Endothelial cell (in vitro differentiated cells): ENCODE data around the gene RIMBP2. TPM values are rescaled to one million over a fixed set of nuclear protein-coding genes. Genes with fewer than 3 reads are reported as not detected.

Source experiments
- DNase-seq: peaks from one replicate; pipeline ENCODE4 v3.0.0; 2021; ENCODE audit warnings: low spot score
- H3K27ac Mint-ChIP-seq: one replicate; pipeline ENCODE4 v1.8.0; 2021; ENCODE audit warnings: mixed read lengths, inconsistent platforms; ENCODE audit not compliant: unreplicated experiment
- H3K27me3 Mint-ChIP-seq: one replicate; pipeline ENCODE4 v1.8.0; 2021; ENCODE audit warnings: mild to moderate bottlenecking, moderate library complexity, mixed read lengths, inconsistent platforms; ENCODE audit not compliant: unreplicated experiment
- H3K36me3 Mint-ChIP-seq: one replicate; pipeline ENCODE4 v1.8.0; 2021; ENCODE audit warnings: mild to moderate bottlenecking, low read depth, mixed read lengths, inconsistent platforms; ENCODE audit not compliant: unreplicated experiment
- H3K4me1 Mint-ChIP-seq: one replicate; pipeline ENCODE4 v1.8.0; 2021; ENCODE audit warnings: mild to moderate bottlenecking, mixed read lengths, inconsistent platforms; ENCODE audit not compliant: unreplicated experiment
- H3K4me3 Mint-ChIP-seq: one replicate; pipeline ENCODE4 v1.8.0; 2021; ENCODE audit warnings: mild to moderate bottlenecking, mixed read lengths, inconsistent platforms; ENCODE audit not compliant: unreplicated experiment
- H3K9me3 Mint-ChIP-seq: one replicate; pipeline ENCODE4 v1.8.0; 2021; ENCODE audit warnings: mixed read lengths, inconsistent platforms; ENCODE audit not compliant: unreplicated experiment
- total RNA-seq: library from RNA; stranded (reverse); fragmentation: NEBNext Ultra II Directional; extraction: Animal tissue kit (Norgen Biotek cat#: 25700); gene quantifications from one replicate; pipeline ENCODE4 v1.2.1, GENCODE V29; 2021; ENCODE audit not compliant: unreplicated experiment
- TF ChIP-seq, protein P1 (sequence below): fragments of 200-600 bp; sonication (generic); IDR thresholded peaks from one replicate; pipeline ENCODE4 v1.5.0; 2021; ENCODE audit warnings: antibody characterized with exemption; ENCODE audit not compliant: unreplicated experiment

The RIMBP2 gene
- total RNA-seq, 1 donor from 2014 or later = 1.4 TPM

DNA sequence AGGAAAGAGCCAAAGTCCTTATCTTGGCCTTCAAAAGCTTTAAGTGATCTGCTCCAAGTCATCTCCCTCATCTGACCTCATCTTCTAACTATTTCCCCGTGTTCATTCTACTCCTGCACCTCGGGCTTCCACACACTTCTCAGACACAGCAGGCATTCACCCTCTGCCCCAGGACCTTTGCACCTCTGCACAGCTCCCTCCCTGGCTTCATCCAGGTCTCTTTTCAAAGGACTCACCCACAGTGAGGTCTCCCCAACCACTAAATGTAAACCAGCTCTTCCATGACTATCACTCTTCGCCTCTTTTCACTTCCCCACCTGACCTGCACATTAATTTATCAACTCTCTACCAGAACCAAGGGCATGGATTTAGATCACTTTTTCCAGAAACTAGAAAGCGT, 216.6 kb downstream of the RIMBP2 start:
- Mint-ChIP-seq H3K36me3 (peaks cover 8% of the 10 kb centered on the region), H3K4me3 (no peak overlapping the region), H3K27ac (no peak overlapping the region), H3K9me3 (peaks cover 38% of the 10 kb centered on the region), H3K4me1 (no peaks in the 10 kb centered on the region), H3K27me3 (peaks cover 11% of the 10 kb centered on the region)
- TF ChIP-seq, protein P1, sequence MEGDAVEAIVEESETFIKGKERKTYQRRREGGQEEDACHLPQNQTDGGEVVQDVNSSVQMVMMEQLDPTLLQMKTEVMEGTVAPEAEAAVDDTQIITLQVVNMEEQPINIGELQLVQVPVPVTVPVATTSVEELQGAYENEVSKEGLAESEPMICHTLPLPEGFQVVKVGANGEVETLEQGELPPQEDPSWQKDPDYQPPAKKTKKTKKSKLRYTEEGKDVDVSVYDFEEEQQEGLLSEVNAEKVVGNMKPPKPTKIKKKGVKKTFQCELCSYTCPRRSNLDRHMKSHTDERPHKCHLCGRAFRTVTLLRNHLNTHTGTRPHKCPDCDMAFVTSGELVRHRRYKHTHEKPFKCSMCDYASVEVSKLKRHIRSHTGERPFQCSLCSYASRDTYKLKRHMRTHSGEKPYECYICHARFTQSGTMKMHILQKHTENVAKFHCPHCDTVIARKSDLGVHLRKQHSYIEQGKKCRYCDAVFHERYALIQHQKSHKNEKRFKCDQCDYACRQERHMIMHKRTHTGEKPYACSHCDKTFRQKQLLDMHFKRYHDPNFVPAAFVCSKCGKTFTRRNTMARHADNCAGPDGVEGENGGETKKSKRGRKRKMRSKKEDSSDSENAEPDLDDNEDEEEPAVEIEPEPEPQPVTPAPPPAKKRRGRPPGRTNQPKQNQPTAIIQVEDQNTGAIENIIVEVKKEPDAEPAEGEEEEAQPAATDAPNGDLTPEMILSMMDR = no peak
- DNase-seq = no peak

DNA sequence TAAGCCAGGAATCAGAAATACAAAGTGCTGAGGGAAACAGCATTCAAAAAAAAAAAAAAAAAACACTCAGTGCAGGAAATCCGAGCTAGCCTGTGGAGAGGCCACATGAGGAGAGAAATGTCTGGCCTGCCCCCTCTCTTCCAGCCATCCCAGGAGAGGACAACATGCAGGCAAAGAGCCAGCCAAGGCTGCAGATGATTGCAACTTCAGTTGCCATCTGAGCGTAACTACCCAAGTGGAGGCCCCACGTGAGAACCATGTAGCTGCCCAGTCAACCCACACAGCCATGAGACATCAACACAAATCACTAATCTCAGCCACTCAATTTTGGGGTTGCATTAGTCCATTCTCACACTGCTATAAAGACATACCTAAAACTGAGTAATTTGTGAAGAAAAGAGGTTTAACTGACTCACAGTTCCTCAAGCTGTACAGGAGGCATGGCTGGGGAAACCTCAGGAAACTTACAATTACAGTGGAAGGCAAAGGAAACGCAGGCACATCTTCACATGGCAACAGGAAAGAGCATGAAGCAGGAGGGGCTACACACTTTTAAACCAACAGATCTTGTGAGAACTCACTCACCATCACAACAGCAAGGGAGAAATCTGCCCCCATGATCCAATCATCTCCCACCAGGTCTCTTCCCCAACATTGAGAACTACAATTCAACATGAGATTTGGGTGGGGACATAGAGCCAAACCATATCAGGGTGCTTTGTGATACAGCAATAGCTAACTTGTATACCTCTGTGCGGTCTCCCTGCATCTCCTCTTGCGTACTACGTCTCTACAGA, 217.3 kb downstream of the RIMBP2 start:
- TF ChIP-seq, protein P1 = no peak
- H3K4me3 Mint-ChIP-seq = no peak overlapping the region
- no peaks in the 10 kb centered on the region for H3K4me1 Mint-ChIP-seq
- no peak overlapping the region for H3K27ac Mint-ChIP-seq
- peaks cover 38% of the 10 kb centered on the region for H3K9me3 Mint-ChIP-seq
- peaks cover 10% of the 10 kb centered on the region for H3K27me3 Mint-ChIP-seq
- peaks cover 8% of the 10 kb centered on the region for H3K36me3 Mint-ChIP-seq
- DNase-seq = no peak

DNA sequence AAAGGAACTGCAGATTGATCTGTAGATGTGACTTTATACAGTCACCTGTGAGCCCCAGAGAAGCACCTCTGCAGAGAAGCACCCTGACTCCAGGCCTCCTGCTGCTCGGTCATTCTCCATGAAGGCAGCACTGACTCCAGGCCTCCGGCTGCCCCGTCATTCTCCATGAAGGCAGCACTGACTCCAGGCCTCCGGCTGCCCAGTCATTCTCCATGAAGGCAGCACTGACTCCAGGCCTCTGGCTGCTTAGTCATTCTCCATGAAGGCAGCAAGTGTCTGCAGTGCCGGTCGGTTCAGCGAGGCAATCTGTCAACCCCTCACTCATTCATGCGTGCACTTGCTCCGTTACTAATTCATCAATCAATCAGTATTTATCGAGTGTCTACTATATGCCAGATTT, 218.1 kb downstream of the RIMBP2 start:
- H3K27me3 Mint-ChIP-seq = peaks cover 10% of the 10 kb centered on the region
- H3K4me3 Mint-ChIP-seq = no peak overlapping the region
- peaks cover 8% of the 10 kb centered on the region for H3K36me3 Mint-ChIP-seq
- no peak overlapping the region for H3K27ac Mint-ChIP-seq
- no peaks in the 10 kb centered on the region for H3K4me1 Mint-ChIP-seq
- no peak for DNase-seq
- H3K9me3 Mint-ChIP-seq = peaks cover 38% of the 10 kb centered on the region
- TF ChIP-seq, protein P1 = no peak

DNA sequence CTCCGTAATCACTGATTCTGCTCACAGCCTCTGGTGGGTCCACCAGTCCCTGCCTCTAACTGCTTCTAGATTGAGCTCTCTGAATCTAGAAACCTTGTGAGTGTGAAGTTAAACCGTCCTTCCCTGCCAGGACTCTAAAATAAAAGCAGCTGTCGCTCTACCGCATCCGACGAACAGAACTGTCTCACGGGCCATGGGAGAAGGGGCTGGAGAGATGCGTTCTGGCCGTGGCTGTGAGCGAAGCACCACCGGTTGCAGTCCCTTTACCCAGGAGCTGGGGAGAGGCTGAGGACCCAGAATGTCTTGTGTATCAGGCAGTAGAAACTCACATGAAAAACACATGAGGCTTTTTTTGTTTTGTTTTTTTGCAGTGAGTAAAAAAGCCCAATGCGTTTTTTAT, 218.8 kb downstream of the RIMBP2 start:
- no peaks in the 10 kb centered on the region for H3K4me1 Mint-ChIP-seq
- H3K27me3 Mint-ChIP-seq = peaks cover 8% of the 10 kb centered on the region
- H3K36me3 Mint-ChIP-seq = peaks cover 8% of the 10 kb centered on the region
- peaks cover 32% of the 10 kb centered on the region for H3K9me3 Mint-ChIP-seq
- H3K4me3 Mint-ChIP-seq = no peak overlapping the region
- no peak overlapping the region for H3K27ac Mint-ChIP-seq
- TF ChIP-seq, protein P1 = no peak
- DNase-seq = no peak

DNA sequence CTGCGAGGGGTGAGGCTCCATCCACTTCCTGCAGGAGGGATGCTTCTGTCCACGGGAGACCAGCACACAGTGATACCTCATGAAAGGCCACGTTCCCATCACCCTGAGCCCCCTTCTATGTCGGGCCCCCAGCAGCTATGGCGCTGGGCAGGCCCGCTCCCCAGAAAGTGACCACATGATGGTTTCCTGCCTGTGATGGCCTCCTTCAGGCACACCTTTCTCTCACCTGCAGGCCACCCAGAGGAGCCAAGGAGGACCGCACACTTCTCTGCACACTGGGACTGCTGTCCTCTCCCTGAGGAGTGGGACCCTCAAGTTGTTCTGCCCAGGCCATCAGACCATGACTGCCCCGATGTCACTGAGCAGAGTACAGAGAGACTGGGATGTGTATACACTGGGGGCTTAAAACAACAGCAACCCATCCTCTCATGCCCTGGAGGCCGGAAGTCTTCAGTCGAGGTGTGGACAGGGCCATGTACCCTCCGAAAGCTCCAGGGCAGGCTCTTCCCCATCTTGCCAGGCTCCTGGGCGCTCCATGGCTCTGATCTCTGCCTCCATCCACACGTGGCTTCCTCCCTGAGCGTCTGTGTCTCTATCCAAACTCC, 219.5 kb downstream of the RIMBP2 start:
- no peak for DNase-seq
- H3K4me3 Mint-ChIP-seq = no peak overlapping the region
- H3K27me3 Mint-ChIP-seq = peaks cover 7% of the 10 kb centered on the region
- TF ChIP-seq, protein P1 = no peak
- H3K36me3 Mint-ChIP-seq = peaks cover 8% of the 10 kb centered on the region
- no peaks in the 10 kb centered on the region for H3K4me1 Mint-ChIP-seq
- H3K9me3 Mint-ChIP-seq = peaks cover 32% of the 10 kb centered on the region
- H3K27ac Mint-ChIP-seq = no peak overlapping the region
